ENCODE data around the gene GNL2.

GNL2 gene

DNA sequence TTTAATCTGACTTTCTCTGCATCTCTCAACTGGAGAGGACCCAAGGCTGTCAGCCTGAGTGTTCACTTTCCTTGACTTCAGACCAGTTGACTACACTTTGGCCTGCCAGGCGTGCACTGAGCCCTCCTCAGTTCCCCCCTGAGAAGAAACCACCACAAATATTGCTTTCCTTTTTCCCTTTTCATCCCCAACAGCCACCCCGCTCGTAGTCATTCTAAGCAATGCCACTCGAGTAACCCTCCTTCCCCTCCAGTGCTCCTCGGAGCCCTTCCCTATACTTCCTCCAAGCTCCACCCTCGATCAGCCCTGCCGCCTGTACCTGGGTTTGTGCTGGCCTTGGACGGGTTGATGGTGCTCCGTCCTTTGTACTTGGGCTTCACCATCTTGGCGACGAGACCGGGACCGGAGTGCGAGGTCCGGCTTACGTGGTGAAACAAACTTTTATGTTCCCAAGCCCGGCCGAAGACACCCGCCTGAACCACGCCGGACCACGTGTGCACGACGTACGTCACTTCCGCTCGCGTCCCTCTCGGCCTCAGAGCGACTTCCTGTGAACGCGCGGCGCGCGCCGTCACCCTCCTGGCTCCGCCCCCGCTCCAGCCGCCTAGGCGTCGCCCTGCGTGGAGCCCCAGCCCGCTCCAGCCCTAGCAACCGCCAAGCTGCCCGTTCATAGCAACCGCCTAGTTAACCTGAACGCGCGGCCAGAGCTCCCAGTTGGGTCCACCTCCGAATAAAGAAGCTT, at the start of gene GNL2:
Gene GNL2 (minus strand): TSS at position 498 of the 742 bp plus-strand sequence. CDS start 115 bp downstream, at position 383.
- DNase-seq (ENCODE audit: low read depth in 3 of 3, low spot score in 1 of 3): peak; percentile 87 to 93 (median 88)

GRCh38 chr1:37641059-37641458, 45.3 kb upstream of the GNL2 start:
- no peak for DNase-seq (ENCODE audit: low read depth in 3 of 3, low spot score in 1 of 3)

DNA sequence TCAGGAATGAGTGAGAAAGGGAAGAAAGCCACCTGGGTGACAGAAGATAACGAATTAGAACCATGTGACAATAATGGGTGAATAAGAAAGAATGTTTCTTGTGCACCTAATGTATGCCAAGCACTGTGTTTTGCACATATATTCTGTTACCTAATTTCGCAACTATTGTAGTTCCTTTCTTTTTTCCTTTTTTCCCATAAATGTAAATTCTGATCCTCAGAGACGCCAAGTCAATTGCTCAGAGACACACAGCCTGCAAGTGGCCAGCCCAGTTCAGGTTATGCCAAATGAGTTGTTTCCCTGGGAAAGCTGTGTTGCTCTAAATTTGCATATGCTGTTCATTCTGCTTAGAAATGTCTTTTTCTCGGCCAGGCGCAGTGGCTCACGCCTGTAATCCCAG, 40.7 kb upstream of the GNL2 start:
- DNase-seq (ENCODE audit: low read depth in 3 of 3, low spot score in 1 of 3): no peak

GRCh38 chr1:37634992-37635902, 39.5 kb upstream of the GNL2 start:
- no peak for DNase-seq (ENCODE audit: low read depth in 3 of 3, low spot score in 1 of 3)

GRCh38 chr1:37634244-37634991, 38.7 kb upstream of the GNL2 start, which contains the start of gene RSPO1:
Gene RSPO1 (minus strand): TSS chr1:37634892. CDS start chr1:37629661, 5,231 bp downstream.
- no peak for DNase-seq (ENCODE audit: low read depth in 3 of 3, low spot score in 1 of 3)

- no peak for DNase-seq (ENCODE audit: low read depth in 3 of 3, low spot score in 1 of 3)
These were observed 38.2 kb upstream of the GNL2 start for GRCh38 chr1:37633938-37634243.

DNA sequence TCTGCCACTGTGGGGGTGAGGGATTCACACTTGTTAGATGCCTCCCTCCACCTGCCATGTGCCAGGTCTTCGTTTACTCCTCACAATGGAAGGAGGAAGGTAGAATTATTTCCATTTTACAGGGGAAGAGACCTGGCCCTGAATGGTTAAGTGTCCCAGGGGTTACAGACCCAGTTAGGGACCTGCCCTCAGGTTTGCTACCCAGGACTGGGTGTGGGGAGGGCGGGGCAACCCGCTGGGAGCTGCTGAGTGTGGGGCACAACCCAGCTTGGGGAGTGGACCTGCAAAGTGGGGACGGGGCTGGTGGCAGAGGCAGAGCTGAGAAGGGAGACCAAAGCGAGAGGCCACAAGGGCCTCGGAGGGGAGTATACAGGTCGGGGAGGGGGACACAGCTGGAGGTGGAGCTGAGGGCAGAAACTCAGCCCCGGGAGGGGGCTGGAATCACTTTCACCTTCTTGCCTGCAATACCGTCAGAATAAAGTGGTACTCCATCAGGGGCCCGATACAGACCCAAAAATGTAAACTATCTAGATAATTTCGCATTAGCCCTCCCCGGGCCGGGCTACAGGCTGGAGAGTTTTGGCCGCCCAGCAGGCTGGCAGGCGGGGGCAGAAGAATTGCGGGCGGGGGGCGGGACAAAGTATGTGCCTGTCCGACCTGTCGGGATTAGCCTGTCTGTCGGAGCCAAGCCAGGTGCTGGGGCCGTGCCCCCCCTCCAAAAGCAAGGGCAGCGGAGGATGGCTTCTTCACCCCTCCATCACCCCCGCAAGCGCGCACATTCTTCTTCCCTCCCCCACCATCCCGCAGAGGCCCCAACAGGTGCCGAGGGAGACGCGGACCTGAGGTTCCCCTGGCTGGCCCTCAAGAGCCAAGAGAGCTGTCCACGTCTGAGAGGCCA, 37.6 kb upstream of the GNL2 start:
- no peak for DNase-seq (ENCODE audit: low read depth in 3 of 3, low spot score in 1 of 3)

DNA sequence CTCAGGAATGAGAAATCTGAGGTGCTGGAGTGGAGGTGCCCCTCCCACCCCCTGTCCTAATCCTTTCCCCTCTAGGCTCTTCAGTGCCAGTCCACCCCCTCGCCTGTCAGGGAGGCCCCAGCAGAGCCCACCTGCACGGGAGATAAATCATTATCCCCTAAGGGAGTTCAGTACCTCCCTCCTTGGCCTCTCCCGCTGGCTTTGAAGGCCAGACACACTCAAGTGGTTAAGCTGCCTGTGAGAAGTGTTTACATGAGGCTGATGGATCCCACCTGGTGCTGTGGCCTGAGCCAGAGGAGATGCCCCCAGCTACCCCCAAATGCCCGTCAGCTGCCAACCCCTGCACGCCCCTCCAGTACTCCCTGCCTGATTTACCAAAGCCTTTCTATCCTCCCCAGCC, 35.3 kb upstream of the GNL2 start:
- DNase-seq (ENCODE audit: low read depth in 3 of 3, low spot score in 1 of 3): no peak

GRCh38 chr1:37630426-37631028, 34.8 kb upstream of the GNL2 start:
- no peak for DNase-seq (ENCODE audit: low read depth in 3 of 3, low spot score in 1 of 3)

GRCh38 chr1:37629726-37630425, 34.1 kb upstream of the GNL2 start:
- no peak for DNase-seq (ENCODE audit: low read depth in 3 of 3, low spot score in 1 of 3)

- DNase-seq (ENCODE audit: low read depth in 3 of 3, low spot score in 1 of 3): no peak
These were observed 33.3 kb upstream of the GNL2 start for GRCh38 chr1:37629008-37629407.

GRCh38 chr1:37628026-37628556, 32.4 kb upstream of the GNL2 start:
- no peak for DNase-seq (ENCODE audit: low read depth in 3 of 3, low spot score in 1 of 3)

DNA sequence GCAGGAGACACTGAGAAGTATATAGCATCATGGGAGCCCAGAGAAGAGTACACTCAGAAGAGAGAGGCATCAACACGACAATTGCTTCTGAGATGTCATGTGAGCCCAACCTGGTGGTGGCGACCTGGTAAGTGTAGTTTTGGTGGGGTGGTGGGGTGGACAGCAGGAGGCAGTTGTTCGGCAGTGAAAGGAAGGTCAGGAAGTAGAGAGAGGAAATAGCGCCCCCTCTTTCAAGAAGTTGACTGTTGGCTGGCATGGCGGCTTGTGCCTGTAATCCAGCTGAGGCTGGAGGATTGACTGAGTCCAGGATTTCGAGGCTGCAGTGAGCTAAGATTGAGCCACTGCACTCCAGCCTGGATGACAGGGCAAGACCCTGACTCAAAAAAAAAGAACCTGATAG, 26.4 kb upstream of the GNL2 start:
- no peak for DNase-seq (ENCODE audit: low read depth in 3 of 3, low spot score in 1 of 3)

DNA sequence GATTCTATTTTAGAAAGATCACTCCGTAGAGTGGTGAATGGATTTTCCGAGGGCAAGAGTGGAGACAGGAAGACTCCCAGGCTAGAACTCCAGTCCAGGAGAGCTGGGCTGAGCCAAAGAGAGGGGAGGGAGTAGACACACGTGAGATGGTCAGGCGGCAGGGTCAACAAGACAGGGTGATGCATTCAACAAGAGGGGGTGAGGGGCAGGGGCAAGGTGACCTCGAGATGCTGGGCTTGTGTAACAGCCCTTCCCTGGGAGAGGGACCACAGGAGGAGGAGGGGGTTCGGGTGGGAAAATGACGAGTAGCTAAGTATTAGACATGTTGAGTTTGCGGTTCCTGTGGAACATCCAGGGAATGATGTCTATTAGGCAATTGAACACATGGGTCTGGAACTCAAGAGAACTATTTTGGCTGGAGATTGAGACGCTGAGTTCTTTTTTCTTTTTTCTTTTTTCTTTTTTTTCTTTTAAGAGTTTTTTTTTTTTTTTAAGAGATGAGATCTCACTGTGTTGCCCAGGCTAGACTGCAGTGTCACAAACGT, 25.7 kb upstream of the GNL2 start:
- no peak for DNase-seq (ENCODE audit: low read depth in 3 of 3, low spot score in 1 of 3)

DNA sequence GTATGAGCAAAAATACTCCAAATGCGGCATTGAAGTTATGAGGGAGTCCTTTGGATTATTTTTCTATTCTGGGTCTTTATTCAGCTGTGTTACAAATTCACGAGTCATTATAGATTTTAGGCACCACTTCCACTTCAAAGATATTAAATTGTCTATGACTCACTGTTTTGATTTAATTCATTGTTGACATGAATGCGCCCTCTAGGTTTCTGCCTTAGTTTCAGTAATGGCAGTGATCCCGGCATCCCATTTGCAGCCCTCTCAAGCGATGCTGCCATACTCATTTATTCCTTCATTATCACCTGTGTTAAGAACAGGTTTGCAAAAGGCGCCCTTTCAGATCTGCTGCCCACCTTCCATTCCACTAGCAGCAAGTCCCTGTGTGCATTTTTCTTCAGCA, 25.0 kb upstream of the GNL2 start:
- no peak for DNase-seq (ENCODE audit: low read depth in 3 of 3, low spot score in 1 of 3)

- DNase-seq (ENCODE audit: low read depth in 3 of 3, low spot score in 1 of 3): no peak
These were observed 20.6 kb upstream of the GNL2 start for GRCh38 chr1:37616330-37616729.

- no peak for DNase-seq (ENCODE audit: low read depth in 3 of 3, low spot score in 1 of 3)
These were observed 18.4 kb upstream of the GNL2 start for GRCh38 chr1:37614105-37614504.

DNA sequence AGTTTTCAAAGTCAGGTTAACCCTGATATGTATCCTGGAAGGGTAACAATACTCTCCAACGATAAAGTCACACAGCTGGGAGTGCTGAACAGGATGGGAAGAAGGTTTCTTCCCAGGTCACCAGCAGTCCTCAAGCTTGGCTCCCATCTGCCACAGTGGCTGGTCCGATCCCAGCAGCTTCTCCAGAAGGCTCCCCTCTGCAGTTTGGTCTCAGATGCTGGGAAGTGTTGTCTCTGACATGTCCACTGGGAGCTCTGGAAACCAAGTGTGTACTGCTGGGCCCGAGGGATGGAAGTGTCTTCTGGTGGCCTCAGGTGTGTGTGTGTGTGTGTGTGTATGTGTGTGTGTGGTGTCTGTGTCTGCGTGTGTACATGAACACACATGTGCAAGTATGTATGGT, 16.4 kb upstream of the GNL2 start:
- DNase-seq (ENCODE audit: low read depth in 3 of 3, low spot score in 1 of 3): no peak

- DNase-seq (ENCODE audit: low read depth in 3 of 3, low spot score in 1 of 3): no peak
These were observed 14.3 kb upstream of the GNL2 start for GRCh38 chr1:37609994-37610393.
